ENCODE measurements around the gene WNK3.
"Not testable (repeated sequence)": the region's sequence is repeated elsewhere in the genome, so short reads cannot be mapped to it uniquely, and the experiment has no call there.

Gene WNK3

GRCh38 chrX:54386314-54386713, 28.5 kb upstream of the WNK3 start:
- no peak overlapping the region for H3K4me3 ChIP-seq (replicated peaks; ENCODE audit: insufficient read depth, low read length)
- H3K27ac ChIP-seq (replicated peaks), result no peak overlapping the region
- TF ChIP-seq SPI1 (IDR thresholded peaks at IDR 0.05; ENCODE audit: borderline replicate concordance, low read depth) (no peak), GABPA (IDR thresholded peaks at IDR 0.05; ENCODE audit: low read depth) (no peak), CTCF (IDR thresholded peaks at IDR 0.05; ENCODE audit: insufficient read depth, low read length) (no peak), POLR2AphosphoS5 (IDR thresholded peaks at IDR 0.05; ENCODE audit: low read depth) (no peak)
- TF ChIP-seq, protein P1, sequence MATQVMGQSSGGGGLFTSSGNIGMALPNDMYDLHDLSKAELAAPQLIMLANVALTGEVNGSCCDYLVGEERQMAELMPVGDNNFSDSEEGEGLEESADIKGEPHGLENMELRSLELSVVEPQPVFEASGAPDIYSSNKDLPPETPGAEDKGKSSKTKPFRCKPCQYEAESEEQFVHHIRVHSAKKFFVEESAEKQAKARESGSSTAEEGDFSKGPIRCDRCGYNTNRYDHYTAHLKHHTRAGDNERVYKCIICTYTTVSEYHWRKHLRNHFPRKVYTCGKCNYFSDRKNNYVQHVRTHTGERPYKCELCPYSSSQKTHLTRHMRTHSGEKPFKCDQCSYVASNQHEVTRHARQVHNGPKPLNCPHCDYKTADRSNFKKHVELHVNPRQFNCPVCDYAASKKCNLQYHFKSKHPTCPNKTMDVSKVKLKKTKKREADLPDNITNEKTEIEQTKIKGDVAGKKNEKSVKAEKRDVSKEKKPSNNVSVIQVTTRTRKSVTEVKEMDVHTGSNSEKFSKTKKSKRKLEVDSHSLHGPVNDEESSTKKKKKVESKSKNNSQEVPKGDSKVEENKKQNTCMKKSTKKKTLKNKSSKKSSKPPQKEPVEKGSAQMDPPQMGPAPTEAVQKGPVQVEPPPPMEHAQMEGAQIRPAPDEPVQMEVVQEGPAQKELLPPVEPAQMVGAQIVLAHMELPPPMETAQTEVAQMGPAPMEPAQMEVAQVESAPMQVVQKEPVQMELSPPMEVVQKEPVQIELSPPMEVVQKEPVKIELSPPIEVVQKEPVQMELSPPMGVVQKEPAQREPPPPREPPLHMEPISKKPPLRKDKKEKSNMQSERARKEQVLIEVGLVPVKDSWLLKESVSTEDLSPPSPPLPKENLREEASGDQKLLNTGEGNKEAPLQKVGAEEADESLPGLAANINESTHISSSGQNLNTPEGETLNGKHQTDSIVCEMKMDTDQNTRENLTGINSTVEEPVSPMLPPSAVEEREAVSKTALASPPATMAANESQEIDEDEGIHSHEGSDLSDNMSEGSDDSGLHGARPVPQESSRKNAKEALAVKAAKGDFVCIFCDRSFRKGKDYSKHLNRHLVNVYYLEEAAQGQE (IDR thresholded peaks at IDR 0.05; ENCODE audit: insufficient replicate concordance, low read depth), result no peak
- H3K27me3 ChIP-seq (ENCODE audit: insufficient read depth, poor library complexity, severe bottlenecking), result no peaks in the 10 kb centered on the region
- no peak for DNase-seq (ENCODE audit: low read depth in 1 of 2, low spot score in 1 of 2)

DNA sequence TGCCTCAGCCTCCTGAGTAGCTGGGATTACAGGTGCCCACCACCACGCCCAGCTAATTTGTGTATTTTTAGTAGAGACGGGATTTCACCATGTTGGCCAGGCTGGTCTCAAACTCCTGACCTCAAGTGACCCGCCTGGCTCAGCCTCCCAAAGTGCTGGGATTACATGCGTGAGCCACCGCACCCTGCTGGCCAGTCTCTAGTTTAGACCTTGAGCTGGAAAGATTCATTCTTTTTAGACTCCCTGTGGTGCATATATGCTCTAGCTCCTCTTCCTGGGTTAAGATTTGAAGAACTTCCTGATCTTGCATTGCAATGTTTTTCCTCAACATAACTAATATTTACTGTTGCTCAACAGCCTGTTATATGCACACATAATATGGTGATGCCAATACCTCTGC, 26.8 kb upstream of the WNK3 start:
- DNase-seq (ENCODE audit: low read depth in 1 of 2, low spot score in 1 of 2); H3K27ac ChIP-seq (replicated peaks); H3K27me3 ChIP-seq (ENCODE audit: insufficient read depth, poor library complexity, severe bottlenecking); H3K4me3 ChIP-seq (replicated peaks; ENCODE audit: insufficient read depth, low read length): not testable (repeated sequence)

GRCh38 chrX:54359408-54359807, 1.6 kb upstream of the WNK3 start:
- TF ChIP-seq, protein P1 (IDR thresholded peaks at IDR 0.05; ENCODE audit: insufficient replicate concordance, low read depth), result no peak
- no peak for TF ChIP-seq SPI1 (IDR thresholded peaks at IDR 0.05; ENCODE audit: borderline replicate concordance, low read depth)
- no peak for TF ChIP-seq POLR2AphosphoS5 (IDR thresholded peaks at IDR 0.05; ENCODE audit: low read depth)
- no peak for TF ChIP-seq GABPA (IDR thresholded peaks at IDR 0.05; ENCODE audit: low read depth)
- TF ChIP-seq CTCF (IDR thresholded peaks at IDR 0.05; ENCODE audit: insufficient read depth, low read length), result no peak
- DNase-seq (ENCODE audit: low read depth in 1 of 2, low spot score in 1 of 2), result no peak
- H3K27ac ChIP-seq (replicated peaks), result no peak overlapping the region
- no peak overlapping the region for H3K4me3 ChIP-seq (replicated peaks; ENCODE audit: insufficient read depth, low read length)
- H3K27me3 ChIP-seq (ENCODE audit: insufficient read depth, poor library complexity, severe bottlenecking), result peaks cover 8% of the 10 kb centered on the region

DNA sequence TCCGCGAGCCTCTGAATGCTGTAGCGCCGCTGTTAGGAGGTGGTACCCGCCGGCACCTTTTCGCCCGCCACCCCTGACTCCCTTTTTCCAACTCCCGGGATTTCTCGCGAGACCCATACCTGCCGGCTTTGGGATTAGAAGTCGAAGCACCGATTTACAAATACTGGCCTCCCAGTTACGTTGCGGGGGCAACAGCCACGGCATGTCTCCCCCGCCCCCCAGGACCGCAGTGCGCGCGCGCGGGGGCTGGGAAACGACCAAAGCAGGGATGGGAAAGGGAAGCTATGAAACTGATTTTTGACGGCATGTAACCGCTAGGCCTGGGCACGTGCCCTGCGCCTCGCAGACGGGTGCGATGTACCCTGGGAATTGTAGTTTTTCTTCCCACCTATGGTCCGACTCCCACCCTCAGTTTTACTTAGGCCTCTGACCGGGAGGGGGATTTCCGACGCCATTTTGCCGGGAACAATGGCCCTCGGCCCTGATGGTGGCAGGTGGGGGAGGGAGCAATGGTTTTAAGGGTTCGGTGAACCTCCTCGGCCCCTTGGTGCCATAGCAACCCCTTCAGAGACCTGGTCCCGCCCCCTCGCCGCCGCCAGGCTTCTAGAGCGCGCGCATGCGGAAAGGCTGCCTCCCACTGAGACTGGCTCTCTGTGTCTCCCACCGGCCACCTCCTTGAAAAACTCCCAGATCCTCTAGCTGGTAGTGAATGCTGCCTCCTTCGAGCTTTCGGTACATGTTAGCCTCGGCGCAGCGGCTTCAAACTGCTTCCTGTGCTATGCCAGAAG, 772 bp upstream of the WNK3 start:
- Histone ChIP-seq H3K4me3 (replicated peaks; ENCODE audit: insufficient read depth, low read length) (no peak overlapping the region), H3K27me3 (ENCODE audit: insufficient read depth, poor library complexity, severe bottlenecking) (peaks cover 8% of the 10 kb centered on the region)

More for the DNA sequence above, 772 bp upstream of the WNK3 start:
- TF ChIP-seq SPI1 (IDR thresholded peaks at IDR 0.05; ENCODE audit: borderline replicate concordance, low read depth), result no peak
- no peak for TF ChIP-seq GABPA (IDR thresholded peaks at IDR 0.05; ENCODE audit: low read depth)
- no peak for TF ChIP-seq POLR2AphosphoS5 (IDR thresholded peaks at IDR 0.05; ENCODE audit: low read depth)
- TF ChIP-seq CTCF (IDR thresholded peaks at IDR 0.05; ENCODE audit: insufficient read depth, low read length), result no peak
- TF ChIP-seq, protein P1 (IDR thresholded peaks at IDR 0.05; ENCODE audit: insufficient replicate concordance, low read depth), result no peak
- DNase-seq (ENCODE audit: low read depth in 1 of 2, low spot score in 1 of 2), result no peak
- H3K27ac ChIP-seq (replicated peaks), result no peak overlapping the region
